BJ (cell line): ENCODE results near the gene SRPX. TPM values are rescaled to one million over a fixed set of nuclear protein-coding genes. Genes with fewer than 3 reads are reported as not detected.

Experiments
- polyA plus RNA-seq: library from polyadenylated mRNA; depleted of rRNA; stranded (reverse); fragments of >200 nt; gene quantifications from 2 replicates; pipeline ENCODE4 v1.2.3, GENCODE V29; 2011; rRNA removed

SRPX gene
- polyA plus RNA-seq, 1 experiment: 48.2 TPM

Other genes starting within 250 kb of the SRPX start
- 0.48 and 0.64 TPM in 2 replicates for gene SYTL5, start 214.3 kb downstream of the SRPX start, polyA plus RNA-seq
- 0.93 and 1.8 TPM in 2 replicates for gene RPGR, start 106.6 kb upstream of the SRPX start, polyA plus RNA-seq
- not detected in 2 replicates for gene OTC, start 131.7 kb upstream of the SRPX start, polyA plus RNA-seq